K562 (cell line): ENCODE results near the gene ERCC1. TPM values are rescaled to one million over a fixed set of nuclear protein-coding genes. Genes with fewer than 3 reads are reported as not detected.

ENCODE experiments used
- ATAC-seq: fragments of 200-7000 bp; cut with Tn5 transposase; 3 replicates; pipeline ENCODE4 v1.9.1; 2020; ENCODE audit warnings: moderate library complexity
- BruUV-seq: library from RNA; stranded (reverse); fragments of 400-500 nt; replicated peaks from 2 replicates; lab custom pipeline; 2021; lab: Mats Ljungman, UMichigan
- CTCF ChIA-PET: fragments of 300-600 bp; formaldehyde crosslinking; extraction: SDS; loops from one replicate; lab custom pipeline; 2021; ENCODE audit warnings: low intra/inter-chr PET ratio; lab: Yijun Ruan, JAX
- POLR2A ChIA-PET: fragments of 300-600, 350-650 bp; sonication (Branson Sonifier 250); formaldehyde crosslinking; extraction: SDS; loops from one replicate; lab custom pipeline; 2021; ENCODE audit warnings: antibody characterized with exemption, inconsistent platforms; lab: Yijun Ruan, JAX
- DNase-seq, 4 experiments: peaks; one replicate each; pipeline versions ENCODE4 v3.0.0 to v3.0.0-alpha.2; 2011 to 2018; ENCODE audit warnings: low spot score in 3 of 4, mixed read lengths in 3 of 4; ENCODE audit errors: extremely low read depth in 1 of 4
- FAIRE-seq: peaks from 2 replicates; lab custom pipeline; 2011; peaks lifted over from hg19 to GRCh38; lab: Jason Lieb, UNC
- H2AFZ ChIP-seq: 2 replicates; pipeline ENCODE4 v1.6.0; 2011; ENCODE audit warnings: low read depth, low read length, control low read depth, inconsistent platforms
- H3K27ac ChIP-seq: fragments of 200-600 bp; 3 replicates; pipeline ENCODE4 v1.8.0; 2011; ENCODE audit warnings: low read depth, mild to moderate bottlenecking, control low read depth, inconsistent platforms, low read length, moderate library complexity, mixed read lengths; ENCODE audit errors: extremely low read depth
- H3K27me3 ChIP-seq, 2 experiments: fragments of 300-600 bp in 1 of 2; 2 replicates in 1 of 2; 3 replicates in 1 of 2; pipeline versions ENCODE4 v1.6.0 to v1.8.0; 2011; ENCODE audit warnings: inconsistent platforms in 2 of 2, low read length in 2 of 2, mild to moderate bottlenecking in 1 of 2, mixed read lengths in 1 of 2, moderate library complexity in 1 of 2; ENCODE audit not compliant: control insufficient read depth in 2 of 2, insufficient read depth in 2 of 2
- H3K36me3 ChIP-seq: fragments of 300-600 bp; 3 replicates; pipeline ENCODE4 v1.8.0; 2011; ENCODE audit warnings: mild to moderate bottlenecking, low read length, inconsistent platforms; ENCODE audit not compliant: control insufficient read depth, insufficient read depth
- H3K4me1 ChIP-seq, 2 experiments: fragments of 200-600 bp in 1 of 2; replicated peaks in 1 of 2; 2 replicates in 1 of 2; 3 replicates in 1 of 2; pipeline versions ENCODE4 v1.5.1 to v1.8.0; 2011; ENCODE audit warnings: inconsistent platforms in 2 of 2, low read length in 2 of 2, mild to moderate bottlenecking in 1 of 2, mixed read lengths in 1 of 2, moderate library complexity in 1 of 2; ENCODE audit not compliant: control insufficient read depth in 2 of 2, insufficient read depth in 2 of 2
- H3K4me2 ChIP-seq: 2 replicates; pipeline ENCODE4 v1.6.1; 2011; ENCODE audit warnings: low read length, control low read depth, inconsistent platforms, mixed read lengths; ENCODE audit not compliant: insufficient read depth
- H3K4me3 ChIP-seq: fragments of 200-600 bp; sonication (generic), shearing (Covaris generic); 2 replicates; pipeline ENCODE4 v1.5.1; 2016; ENCODE audit warnings: control low read depth, inconsistent platforms
- H3K79me2 ChIP-seq: fragments of 200-600 bp; 3 replicates; pipeline ENCODE4 v1.8.0; 2011; ENCODE audit warnings: low read length, inconsistent platforms; ENCODE audit not compliant: control insufficient read depth, insufficient read depth
- H3K9ac ChIP-seq, 2 experiments: 2 replicates each; pipeline versions ENCODE4 v1.6.0 to v1.6.1; 2011; ENCODE audit warnings: low read depth in 2 of 2, low read length in 2 of 2, control low read depth in 1 of 2, inconsistent platforms in 1 of 2, mild to moderate bottlenecking in 1 of 2, mixed read lengths in 1 of 2; ENCODE audit not compliant: insufficient read depth in 1 of 2
- H3K9me1 ChIP-seq: one replicate; pipeline ENCODE4 v1.6.0; 2011; ENCODE audit warnings: inconsistent platforms, mild to moderate bottlenecking, low read length, moderate library complexity; ENCODE audit not compliant: control insufficient read depth, insufficient read depth
- H3K9me3 ChIP-seq: replicated peaks from 2 replicates; pipeline ENCODE4 v1.5.1; 2011; ENCODE audit warnings: low read depth, low read length, inconsistent platforms; ENCODE audit not compliant: control insufficient read depth, insufficient read depth
- H4K20me1 ChIP-seq: replicated peaks from 2 replicates; pipeline ENCODE4 v1.6.1; 2011; ENCODE audit warnings: low read length, inconsistent platforms, mixed read lengths; ENCODE audit not compliant: control insufficient read depth, insufficient read depth
- ZBTB33 ChIP-seq: sonication (generic); formaldehyde crosslinking; IDR thresholded peaks from 2 replicates; pipeline ENCODE4 v1.8.1; 2023; ENCODE audit warnings: mild to moderate bottlenecking, missing genetic modification reagents
- ZFPM2 ChIP-seq: fragments of 250-450 bp; sonication (Bioruptor Pico); IDR thresholded peaks from 2 replicates; pipeline ENCODE4 v1.5.1; 2022; ENCODE audit warnings: mild to moderate bottlenecking
- WGBS: fragments of 100-300 bp; shearing (Covaris generic); methylation state at CpG from one replicate; pipeline ENCODE4 v1.1.6; 2016; ENCODE audit warnings: low coverage, mixed read lengths; ENCODE audit not compliant: insufficient coverage; ENCODE audit errors: missing lambda C conversion rate; 5-methylcytosine and 5-hydroxymethylcytosine counted together
- in situ Hi-C: fragments of 300-500 bp; cut with MboI; formaldehyde crosslinking; loops from 4 replicates; pipeline ENCODE4 v1.15.0; 2018; ENCODE audit warnings: inconsistent platforms, mixed read lengths
- intact Hi-C: fragments of 100-400 bp; cut with micrococcal nuclease; formaldehyde crosslinking; loops from 2 replicates; pipeline ENCODE4 v1.14.2; 2022
- polyA plus RNA-seq, 8 experiments: library from polyadenylated mRNA; depleted of rRNA in 4 of 8; stranded (reverse) in 5 of 8; unstranded in 3 of 8; fragments of >200 nt; fragmentation: Nextera tagmentation in 2 of 8; fragmentation: Illumina TruSeq in 1 of 8; extraction: Ambion mirVana in 2 of 8; extraction: Trizol in 1 of 8; gene quantifications; 2 replicates each; pipeline versions ENCODE4 v1.2.1 to v1.2.3, GENCODE V29; 2011 to 2014; ENCODE audit warnings: inconsistent platforms in 1 of 8, missing spikeins in 1 of 8
- total RNA-seq, 7 experiments: library from RNA; depleted of rRNA in 6 of 7; stranded (reverse); fragments of >200 nt in 6 of 7; fragmentation: Illumina TruSeq in 2 of 7; extraction: Trizol in 2 of 7; gene quantifications; 2 replicates each; pipeline versions ENCODE4 v1.2.1 to v1.2.3, GENCODE V29; 2011 to 2021; ENCODE audit warnings: low replicate concordance in 1 of 7

Gene ERCC1
- total and polyA plus RNA-seq, 9 of the 15 experiments (the other 6 are each of a cell fraction or from before 2014, with no cell fraction given): 9.3 to 92.6 (median 60.0) TPM

GRCh38 chr19:45400192-45400591 lies 23.5 kb downstream of the ERCC1 start:
- POLR2A ChIA-PET: interaction anchor here (0.6 to 2.2 kb wide), 4 partner anchors 20 to 571 kb away, joined by 3 to 5 read pairs (median 4); no protein-coding TSS in a partner anchor
- no peaks in the 10 kb centered on the region for H3K36me3 ChIP-seq

More at GRCh38 chr19:45400192-45400591, 23.5 kb downstream of the ERCC1 start:
- CTCF ChIA-PET: no interaction called here
- H3K9ac ChIP-seq: no peak overlapping the region
- no peak overlapping the region for H3K27ac ChIP-seq
- H3K4me1 ChIP-seq: peaks cover 22 to 56% of the 10 kb centered on the region in 2 experiments; a peak in 4 of 5 replicates
- DNase-seq (no peak), ATAC-seq (no peak), FAIRE-seq (no peak)
- H3K9me3 ChIP-seq: no peaks in the 10 kb centered on the region
- H3K4me3 ChIP-seq: no peak overlapping the region
- no peaks in the 10 kb centered on the region for H3K27me3 ChIP-seq
- intact Hi-C loops (no loop called here), in situ Hi-C loops (no loop called here)
- H4K20me1 ChIP-seq: no peaks in the 10 kb centered on the region
- 0 out of 2 replicates have a peak, but pooled peaks have one; percentile 27 for TF ChIP-seq ZBTB33
- TF ChIP-seq ZFPM2 (CRISPR knock-in tag): no peak
- WGBS: 84% methylated on average over 6 of the region's 6 CpGs
- H3K4me2 ChIP-seq: no peak overlapping the region
- H3K79me2 ChIP-seq: peaks cover 18% of the 10 kb centered on the region
- BruUV-seq: no TSS peak
- H2AFZ ChIP-seq: no peak overlapping the region
- H3K9me1 ChIP-seq: no peaks in the 10 kb centered on the region
